SK-N-SH (cell line): ENCODE data around the gene LY6G6C. TPM values are rescaled to one million over a fixed set of nuclear protein-coding genes. Genes with fewer than 3 reads are reported as not detected.

Source experiments
- CTCF ChIA-PET: fragments of 300-600, 350-600 bp; formaldehyde crosslinking; extraction: SDS; loops from one replicate; lab custom pipeline; 2021; lab: Yijun Ruan, JAX
- POLR2A ChIA-PET: fragments of 350-600 bp; sonication (Branson Sonifier 250); formaldehyde crosslinking; extraction: SDS; loops from one replicate; lab custom pipeline; 2020; ENCODE audit warnings: antibody characterized with exemption, inconsistent platforms; lab: Yijun Ruan, JAX
- DNase-seq: peaks from one replicate; pipeline ENCODE4 v3.0.0; 2012
- H2AFZ ChIP-seq: fragments of 200-600 bp; sonication (generic); 2 replicates; pipeline ENCODE4 v1.8.1; 2016; ENCODE audit warnings: antibody characterized with exemption, mild to moderate bottlenecking, low read depth
- H3F3A ChIP-seq: fragments of 200-600 bp; sonication (generic); replicated peaks from 2 replicates; pipeline ENCODE3; 2016; ENCODE audit warnings: antibody characterized with exemption, mild to moderate bottlenecking; ENCODE audit not compliant: insufficient read depth
- H3K27ac ChIP-seq, 2 experiments: fragments of 200-500 bp in 1 of 2; fragments of 200-600 bp in 1 of 2; sonication (Bioruptor generic) in 1 of 2; sonication (generic), shearing (Covaris generic) in 1 of 2; 2 replicates each; pipeline versions ENCODE4 v1.5.1 to v1.6.1; 2014 to 2016; ENCODE audit warnings: low read depth in 2 of 2, inconsistent platforms in 1 of 2, low read length in 1 of 2, mild to moderate bottlenecking in 1 of 2, mixed read lengths in 1 of 2
- H3K27me3 ChIP-seq: fragments of 200-600 bp; sonication (generic), shearing (Covaris generic); 2 replicates; pipeline ENCODE4 v1.6.1; 2016; ENCODE audit warnings: mixed run types; ENCODE audit not compliant: insufficient read depth
- H3K36me3 ChIP-seq, 2 experiments: fragments of 200-500 bp in 1 of 2; fragments of 200-600 bp in 1 of 2; sonication (Bioruptor generic) in 1 of 2; sonication (generic) in 1 of 2; replicated peaks in 1 of 2; 2 replicates each; pipeline versions ENCODE3 to v1.5.1; 2014 to 2016; ENCODE audit warnings: low read length in 1 of 2, mild to moderate bottlenecking in 1 of 2; ENCODE audit not compliant: insufficient read depth in 2 of 2, control insufficient read depth in 1 of 2
- H3K4me1 ChIP-seq, 2 experiments: fragments of 200-500 bp in 1 of 2; fragments of 200-600 bp in 1 of 2; sonication (Bioruptor generic) in 1 of 2; sonication (generic), shearing (Covaris generic) in 1 of 2; 2 replicates each; pipeline versions ENCODE4 v1.5.1 to v1.6.1; 2014 to 2016; ENCODE audit warnings: low read depth in 1 of 2, low read length in 1 of 2, mixed run types in 1 of 2; ENCODE audit not compliant: insufficient read depth in 2 of 2, control insufficient read depth in 1 of 2
- H3K4me2 ChIP-seq: fragments of 200-600 bp; sonication (generic), shearing (Covaris generic); 2 replicates; pipeline ENCODE4 v1.6.1; 2017; ENCODE audit warnings: mixed run types
- H3K4me3 ChIP-seq, 2 experiments: fragments of 200-500 bp in 1 of 2; fragments of 200-600 bp in 1 of 2; sonication (Bioruptor generic) in 1 of 2; sonication (generic), shearing (Covaris generic) in 1 of 2; 2 replicates each; pipeline versions ENCODE4 v1.5.1 to v1.8.1; 2014 to 2016; ENCODE audit warnings: low read depth in 2 of 2, inconsistent platforms in 1 of 2, low read length in 1 of 2, mild to moderate bottlenecking in 1 of 2, mixed read lengths in 1 of 2, moderate library complexity in 1 of 2
- H3K79me2 ChIP-seq: fragments of 200-600 bp; sonication (generic); 2 replicates; pipeline ENCODE4 v1.8.1; 2017; ENCODE audit warnings: mild to moderate bottlenecking; ENCODE audit not compliant: insufficient read depth
- H3K9ac ChIP-seq: fragments of 200-600 bp; sonication (generic); 2 replicates; pipeline ENCODE4 v1.6.1; 2017; ENCODE audit warnings: mixed run types
- H3K9me2 ChIP-seq: fragments of 200-600 bp; sonication (generic); 2 replicates; pipeline ENCODE4 v1.6.1; 2017; ENCODE audit warnings: mixed run types
- H3K9me3 ChIP-seq: fragments of 200-600 bp; sonication (generic); 2 replicates; pipeline ENCODE4 v1.6.1; 2017; ENCODE audit warnings: mixed run types, mild to moderate bottlenecking, moderate library complexity
- H4K20me1 ChIP-seq: fragments of 200-600 bp; sonication (generic); 2 replicates; pipeline ENCODE4 v1.6.1; 2017; ENCODE audit warnings: mild to moderate bottlenecking, mixed run types; ENCODE audit not compliant: insufficient read depth
- ELF1 ChIP-seq: IDR thresholded peaks from 2 replicates; pipeline ENCODE4 v1.4.0; 2012
- EP300 ChIP-seq, 2 experiments: IDR thresholded peaks; 2 replicates each; pipeline versions ENCODE4 v1.4.0 to v1.6.1; 2012; ENCODE audit warnings: borderline replicate concordance in 1 of 2, low read depth in 1 of 2, low read length in 1 of 2
- FOXJ3 ChIP-seq: sonication (generic); formaldehyde crosslinking; IDR thresholded peaks from 2 replicates; pipeline ENCODE4 v1.5.1; 2020; ENCODE audit warnings: mild to moderate bottlenecking, missing genetic modification reagents
- FOXM1 ChIP-seq: IDR thresholded peaks from 2 replicates; pipeline ENCODE4 v1.4.0; 2012; ENCODE audit warnings: low read depth, mild to moderate bottlenecking
- GABPA ChIP-seq: IDR thresholded peaks from 2 replicates; pipeline ENCODE4 v1.4.0; 2012; ENCODE audit warnings: low read depth, mild to moderate bottlenecking
- GATA2 ChIP-seq: sonication (generic); formaldehyde crosslinking; IDR thresholded peaks from 2 replicates; pipeline ENCODE4 v1.5.0; 2020; ENCODE audit warnings: mild to moderate bottlenecking, missing genetic modification reagents
- MEF2A ChIP-seq: IDR thresholded peaks from 2 replicates; pipeline ENCODE4 v1.4.0; 2012; ENCODE audit warnings: low read depth, borderline replicate concordance
- MXI1 ChIP-seq: IDR thresholded peaks from 2 replicates; pipeline ENCODE4 v1.6.1; 2012; ENCODE audit warnings: mild to moderate bottlenecking, low read depth, low read length, improper control_type of control experiment
- NRF1 ChIP-seq: IDR thresholded peaks from 2 replicates; pipeline ENCODE4 v1.6.1; 2012; ENCODE audit warnings: low read depth, mild to moderate bottlenecking, low read length
- RAD21 ChIP-seq: IDR thresholded peaks from 2 replicates; pipeline ENCODE4 v1.6.1; 2012; ENCODE audit warnings: mild to moderate bottlenecking, low read length
- RFX5 ChIP-seq: IDR thresholded peaks from 2 replicates; pipeline ENCODE4 v1.6.1; 2012; ENCODE audit warnings: mild to moderate bottlenecking, improper control_type of control experiment, low read length
- RXRA ChIP-seq: IDR thresholded peaks from 2 replicates; pipeline ENCODE4 v1.4.0; 2012; ENCODE audit warnings: low read depth, mild to moderate bottlenecking, borderline replicate concordance
- SIN3A ChIP-seq: IDR thresholded peaks from 2 replicates; pipeline ENCODE4 v1.6.1; 2012; ENCODE audit warnings: low read depth, mild to moderate bottlenecking, low read length, moderate library complexity, borderline replicate concordance
- TAF1 ChIP-seq: IDR thresholded peaks from 2 replicates; pipeline ENCODE4 v1.6.1; 2012; ENCODE audit warnings: low read depth, mild to moderate bottlenecking, low read length, moderate library complexity, borderline replicate concordance
- TCF12 ChIP-seq: IDR thresholded peaks from 2 replicates; pipeline ENCODE4 v1.4.0; 2012
- WGBS: methylation state at CpG from one replicate; pipeline ENCODE4 v1.1.6; 2017; ENCODE audit warnings: low lambda C conversion rate; 5-methylcytosine and 5-hydroxymethylcytosine counted together
- polyA plus RNA-seq, 3 experiments: library from polyadenylated mRNA; depleted of rRNA; stranded (reverse); fragments of >200 nt; gene quantifications; 2 replicates each; pipeline ENCODE4 v1.2.3, GENCODE V29; 2012
- TF ChIP-seq, protein P1 (sequence below): IDR thresholded peaks from 2 replicates; pipeline ENCODE4 v1.4.0; 2012; ENCODE audit warnings: low read depth
- TF ChIP-seq, protein P2 (sequence below): IDR thresholded peaks from 2 replicates; pipeline ENCODE4 v1.6.1; 2012; ENCODE audit warnings: mild to moderate bottlenecking, low read depth, low read length, moderate library complexity
- TF ChIP-seq, protein P3 (sequence below): fragments of 150-350 bp; IDR thresholded peaks from 2 replicates; pipeline ENCODE4 v1.6.1; 2017; ENCODE audit warnings: antibody characterized with exemption, low read length, low read depth, borderline replicate concordance
- TF ChIP-seq, protein P4 (sequence below): IDR thresholded peaks from 2 replicates; pipeline ENCODE4; 2012
- TF ChIP-seq, protein P5 (sequence below): fragments of 200-600 bp; sonication (generic); IDR thresholded peaks from 2 replicates; pipeline ENCODE4 v1.6.1; 2017; ENCODE audit warnings: antibody characterized with exemption, mild to moderate bottlenecking, moderate library complexity
- TF ChIP-seq, protein P6 (sequence below): fragments of 150-350 bp; IDR thresholded peaks from 2 replicates; pipeline ENCODE4 v1.6.1; 2016; ENCODE audit warnings: mild to moderate bottlenecking, low read depth, low read length

Gene LY6G6C
- polyA plus RNA-seq, 1 of the 3 experiments (the other 2 are of a cell fraction) = not detected

DNA sequence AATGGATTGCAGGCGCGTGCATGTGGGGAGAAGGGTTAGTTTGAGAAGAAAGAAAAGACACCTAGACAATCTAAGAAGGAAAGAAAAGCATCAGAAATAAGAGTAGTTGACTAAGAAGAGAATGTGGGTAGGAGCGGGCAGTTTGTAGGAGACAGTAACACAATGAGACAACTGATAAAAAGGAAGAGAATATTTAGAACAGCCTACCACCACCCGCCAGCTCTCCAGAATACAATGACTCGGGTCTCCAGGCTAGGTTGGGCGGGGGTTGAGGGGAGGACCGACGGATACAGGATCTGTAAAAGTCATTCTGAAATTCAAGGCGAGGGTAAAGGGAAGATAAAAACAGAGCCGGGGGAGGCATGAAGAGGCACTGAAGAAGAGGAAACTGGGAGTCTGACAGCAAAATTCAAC lies 19.1 kb downstream of the LY6G6C start (continued):
- TF ChIP-seq FOXJ3 (CRISPR knock-in tag) (no peak), ELF1 (no peak), MEF2A (no peak)

DNA sequence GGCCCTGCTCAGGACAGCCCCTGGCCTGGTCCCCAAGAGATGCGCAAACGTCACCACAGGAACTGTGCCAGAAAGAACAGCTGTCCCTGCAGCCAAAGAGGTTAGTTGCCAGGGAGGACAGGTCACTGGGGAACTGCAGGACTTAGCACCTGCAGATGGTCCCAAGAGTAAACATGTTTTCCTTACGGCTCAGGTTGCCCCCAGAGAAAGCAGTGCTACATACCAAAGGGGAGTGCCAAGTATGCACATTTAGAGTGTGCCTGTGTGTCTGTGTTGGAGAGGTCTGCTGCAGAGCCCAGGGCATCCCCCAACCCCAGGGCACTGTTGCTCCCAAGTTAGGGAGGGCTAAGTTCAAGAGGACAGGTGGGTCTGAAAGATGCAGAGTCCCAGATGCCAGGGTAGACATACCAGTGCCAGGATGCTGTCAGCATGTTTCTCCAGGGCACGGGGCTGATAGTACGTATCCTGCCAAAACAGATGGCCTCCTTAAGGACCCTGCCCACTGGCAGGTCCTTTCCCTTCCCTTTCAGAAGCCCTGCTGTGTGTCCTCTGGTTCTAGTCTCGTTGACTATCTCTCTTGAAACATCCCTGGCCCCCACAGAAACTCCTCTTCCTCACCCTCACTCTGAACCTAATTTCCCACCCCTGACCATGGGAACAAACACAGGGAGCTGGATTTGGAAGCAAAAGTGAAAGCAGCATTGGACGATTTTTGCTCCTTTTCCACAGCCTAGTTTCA lies 19.7 kb downstream of the LY6G6C start:
- no peaks in the 10 kb centered on the region for H3K27me3 ChIP-seq
- DNase-seq = peak; percentile 60
- H4K20me1 ChIP-seq = no peaks in the 10 kb centered on the region
- H3K79me2 ChIP-seq = peaks cover 36% of the 10 kb centered on the region
- no peaks in the 10 kb centered on the region for H3K9me2 ChIP-seq
- H3K4me1 ChIP-seq = peaks cover 0 to 15% of the 10 kb centered on the region in 2 experiments; a peak in 2 of 4 replicates
- no peak for TF ChIP-seq GABPA
- TF ChIP-seq TCF12 = no peak
- TF ChIP-seq RAD21 = no peak
- no peak for TF ChIP-seq FOXM1
- no peak for TF ChIP-seq NRF1
- TF ChIP-seq RFX5 = no peak
- TF ChIP-seq, protein P1, sequence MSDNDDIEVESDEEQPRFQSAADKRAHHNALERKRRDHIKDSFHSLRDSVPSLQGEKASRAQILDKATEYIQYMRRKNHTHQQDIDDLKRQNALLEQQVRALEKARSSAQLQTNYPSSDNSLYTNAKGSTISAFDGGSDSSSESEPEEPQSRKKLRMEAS = no peak
- no peak for TF ChIP-seq EP300 (IDR thresholded peaks at IDR 0.05; ENCODE audit: borderline replicate concordance in 1 of 2, low read depth in 1 of 2, low read length in 1 of 2)
- no peak for TF ChIP-seq RXRA
- TF ChIP-seq, protein P2, sequence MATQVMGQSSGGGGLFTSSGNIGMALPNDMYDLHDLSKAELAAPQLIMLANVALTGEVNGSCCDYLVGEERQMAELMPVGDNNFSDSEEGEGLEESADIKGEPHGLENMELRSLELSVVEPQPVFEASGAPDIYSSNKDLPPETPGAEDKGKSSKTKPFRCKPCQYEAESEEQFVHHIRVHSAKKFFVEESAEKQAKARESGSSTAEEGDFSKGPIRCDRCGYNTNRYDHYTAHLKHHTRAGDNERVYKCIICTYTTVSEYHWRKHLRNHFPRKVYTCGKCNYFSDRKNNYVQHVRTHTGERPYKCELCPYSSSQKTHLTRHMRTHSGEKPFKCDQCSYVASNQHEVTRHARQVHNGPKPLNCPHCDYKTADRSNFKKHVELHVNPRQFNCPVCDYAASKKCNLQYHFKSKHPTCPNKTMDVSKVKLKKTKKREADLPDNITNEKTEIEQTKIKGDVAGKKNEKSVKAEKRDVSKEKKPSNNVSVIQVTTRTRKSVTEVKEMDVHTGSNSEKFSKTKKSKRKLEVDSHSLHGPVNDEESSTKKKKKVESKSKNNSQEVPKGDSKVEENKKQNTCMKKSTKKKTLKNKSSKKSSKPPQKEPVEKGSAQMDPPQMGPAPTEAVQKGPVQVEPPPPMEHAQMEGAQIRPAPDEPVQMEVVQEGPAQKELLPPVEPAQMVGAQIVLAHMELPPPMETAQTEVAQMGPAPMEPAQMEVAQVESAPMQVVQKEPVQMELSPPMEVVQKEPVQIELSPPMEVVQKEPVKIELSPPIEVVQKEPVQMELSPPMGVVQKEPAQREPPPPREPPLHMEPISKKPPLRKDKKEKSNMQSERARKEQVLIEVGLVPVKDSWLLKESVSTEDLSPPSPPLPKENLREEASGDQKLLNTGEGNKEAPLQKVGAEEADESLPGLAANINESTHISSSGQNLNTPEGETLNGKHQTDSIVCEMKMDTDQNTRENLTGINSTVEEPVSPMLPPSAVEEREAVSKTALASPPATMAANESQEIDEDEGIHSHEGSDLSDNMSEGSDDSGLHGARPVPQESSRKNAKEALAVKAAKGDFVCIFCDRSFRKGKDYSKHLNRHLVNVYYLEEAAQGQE = no peak
- TF ChIP-seq, protein P3, sequence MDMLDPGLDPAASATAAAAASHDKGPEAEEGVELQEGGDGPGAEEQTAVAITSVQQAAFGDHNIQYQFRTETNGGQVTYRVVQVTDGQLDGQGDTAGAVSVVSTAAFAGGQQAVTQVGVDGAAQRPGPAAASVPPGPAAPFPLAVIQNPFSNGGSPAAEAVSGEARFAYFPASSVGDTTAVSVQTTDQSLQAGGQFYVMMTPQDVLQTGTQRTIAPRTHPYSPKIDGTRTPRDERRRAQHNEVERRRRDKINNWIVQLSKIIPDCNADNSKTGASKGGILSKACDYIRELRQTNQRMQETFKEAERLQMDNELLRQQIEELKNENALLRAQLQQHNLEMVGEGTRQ = no peak
- TF ChIP-seq, protein P4, sequence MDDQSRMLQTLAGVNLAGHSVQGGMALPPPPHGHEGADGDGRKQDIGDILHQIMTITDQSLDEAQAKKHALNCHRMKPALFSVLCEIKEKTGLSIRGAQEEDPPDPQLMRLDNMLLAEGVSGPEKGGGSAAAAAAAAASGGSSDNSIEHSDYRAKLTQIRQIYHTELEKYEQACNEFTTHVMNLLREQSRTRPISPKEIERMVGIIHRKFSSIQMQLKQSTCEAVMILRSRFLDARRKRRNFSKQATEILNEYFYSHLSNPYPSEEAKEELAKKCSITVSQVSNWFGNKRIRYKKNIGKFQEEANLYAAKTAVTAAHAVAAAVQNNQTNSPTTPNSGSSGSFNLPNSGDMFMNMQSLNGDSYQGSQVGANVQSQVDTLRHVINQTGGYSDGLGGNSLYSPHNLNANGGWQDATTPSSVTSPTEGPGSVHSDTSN = no peak
- no peak for TF ChIP-seq TAF1
- TF ChIP-seq, protein P5, sequence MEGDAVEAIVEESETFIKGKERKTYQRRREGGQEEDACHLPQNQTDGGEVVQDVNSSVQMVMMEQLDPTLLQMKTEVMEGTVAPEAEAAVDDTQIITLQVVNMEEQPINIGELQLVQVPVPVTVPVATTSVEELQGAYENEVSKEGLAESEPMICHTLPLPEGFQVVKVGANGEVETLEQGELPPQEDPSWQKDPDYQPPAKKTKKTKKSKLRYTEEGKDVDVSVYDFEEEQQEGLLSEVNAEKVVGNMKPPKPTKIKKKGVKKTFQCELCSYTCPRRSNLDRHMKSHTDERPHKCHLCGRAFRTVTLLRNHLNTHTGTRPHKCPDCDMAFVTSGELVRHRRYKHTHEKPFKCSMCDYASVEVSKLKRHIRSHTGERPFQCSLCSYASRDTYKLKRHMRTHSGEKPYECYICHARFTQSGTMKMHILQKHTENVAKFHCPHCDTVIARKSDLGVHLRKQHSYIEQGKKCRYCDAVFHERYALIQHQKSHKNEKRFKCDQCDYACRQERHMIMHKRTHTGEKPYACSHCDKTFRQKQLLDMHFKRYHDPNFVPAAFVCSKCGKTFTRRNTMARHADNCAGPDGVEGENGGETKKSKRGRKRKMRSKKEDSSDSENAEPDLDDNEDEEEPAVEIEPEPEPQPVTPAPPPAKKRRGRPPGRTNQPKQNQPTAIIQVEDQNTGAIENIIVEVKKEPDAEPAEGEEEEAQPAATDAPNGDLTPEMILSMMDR = no peak
- no peak for TF ChIP-seq GATA2
- TF ChIP-seq FOXJ3 (CRISPR knock-in tag) = no peak
- no peak; the same call in 1 of the 2 replicates for TF ChIP-seq MXI1
- no peak for TF ChIP-seq SIN3A
- TF ChIP-seq ELF1 = no peak
- TF ChIP-seq, protein P6, sequence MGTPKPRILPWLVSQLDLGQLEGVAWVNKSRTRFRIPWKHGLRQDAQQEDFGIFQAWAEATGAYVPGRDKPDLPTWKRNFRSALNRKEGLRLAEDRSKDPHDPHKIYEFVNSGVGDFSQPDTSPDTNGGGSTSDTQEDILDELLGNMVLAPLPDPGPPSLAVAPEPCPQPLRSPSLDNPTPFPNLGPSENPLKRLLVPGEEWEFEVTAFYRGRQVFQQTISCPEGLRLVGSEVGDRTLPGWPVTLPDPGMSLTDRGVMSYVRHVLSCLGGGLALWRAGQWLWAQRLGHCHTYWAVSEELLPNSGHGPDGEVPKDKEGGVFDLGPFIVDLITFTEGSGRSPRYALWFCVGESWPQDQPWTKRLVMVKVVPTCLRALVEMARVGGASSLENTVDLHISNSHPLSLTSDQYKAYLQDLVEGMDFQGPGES = no peak
- 43% methylated on average over 6 of the region's 7 CpGs for WGBS
- peaks cover under 1 to 17% of the 10 kb centered on the region in 2 experiments for H3K36me3 ChIP-seq
- H3K9ac ChIP-seq = peak overlapping the region; percentile 95
- H3K4me2 ChIP-seq = peak overlapping the region; percentile 97
- peak overlapping the region; percentile 91 for H2AFZ ChIP-seq
- ChIA-PET POLR2A (interaction anchor here (1.1 to 1.8 kb wide), 3 partner anchors 7 to 128 kb away, joined by 3 to 7 read pairs (median 3); partner anchors contain the start of gene HSPA1B), CTCF (interaction anchor here (0.7 to 1.7 kb wide), 3 partner anchors 11 to 125 kb away, joined by 3 to 5 read pairs (median 3); partner anchors contain the start of gene MSH5)
- H3K9me3 ChIP-seq = no peaks in the 10 kb centered on the region
- peak overlapping the region; percentile 87 to 89; a peak in 3 of 4 replicates for H3K27ac ChIP-seq
- peaks cover 12% of the 10 kb centered on the region for H3F3A ChIP-seq
- peak overlapping the region; percentile 81 to 98 for H3K4me3 ChIP-seq
